GM12878 (cell line): ENCODE measurements around the gene HAGHL. TPM values are rescaled to one million over a fixed set of nuclear protein-coding genes. Genes with fewer than 3 reads are reported as not detected.

Experiments
- ATAC-seq: fragments of 200-7000 bp; cut with Tn5 transposase; 3 replicates; pipeline ENCODE4 v1.9.1; 2020; ENCODE audit warnings: mild to moderate bottlenecking, moderate library complexity
- BruUV-seq: library from RNA; stranded (reverse); fragments of 400-500 nt; replicated peaks from 2 replicates; lab custom pipeline; 2021; lab: Mats Ljungman, UMichigan
- CTCF ChIA-PET: fragments of 300-600 bp; sonication (Branson Sonifier 250); formaldehyde crosslinking; extraction: SDS; loops from one replicate; lab custom pipeline; 2021; ENCODE audit warnings: inconsistent platforms; lab: Yijun Ruan, JAX
- POLR2A ChIA-PET: fragments of 350-600 bp; formaldehyde crosslinking; extraction: SDS; loops from one replicate; lab custom pipeline; 2021; ENCODE audit warnings: inconsistent platforms; lab: Charles Lee
- RAD21 ChIA-PET: fragments of 300-600 bp; sonication (Branson Sonifier 250); formaldehyde crosslinking; loops from one replicate; lab custom pipeline; 2023; ENCODE audit warnings: antibody characterized with exemption; ENCODE audit not compliant: unreplicated experiment; lab: Charles Lee
- SMC1A ChIA-PET: fragments of 300-600 bp; sonication (Branson Sonifier 250); formaldehyde crosslinking; loops from one replicate; lab custom pipeline; 2023; ENCODE audit not compliant: unreplicated experiment, uncharacterized antibody; lab: Charles Lee
- DNase-seq: peaks from one replicate; pipeline ENCODE4 v3.0.0-alpha.2; 2011; ENCODE audit warnings: low read depth, low spot score
- FAIRE-seq: peaks from 3 replicates; lab custom pipeline; 2011; peaks lifted over from hg19 to GRCh38; lab: Jason Lieb, UNC
- H2AFZ ChIP-seq: 2 replicates; pipeline ENCODE4 v1.6.0; 2011; ENCODE audit warnings: low read depth, low read length, control low read depth; ENCODE audit not compliant: control insufficient read depth
- H3K27ac ChIP-seq: 2 replicates; pipeline ENCODE4 v1.5.1; 2011; ENCODE audit warnings: control low read depth; ENCODE audit not compliant: control insufficient read depth, insufficient read depth
- H3K27me3 ChIP-seq, 2 experiments: replicated peaks in 1 of 2; 2 replicates each; pipeline versions ENCODE4 v1.6.0 to v1.6.1; 2011; ENCODE audit warnings: low read length in 1 of 2; ENCODE audit not compliant: control insufficient read depth in 2 of 2, insufficient read depth in 2 of 2
- H3K36me3 ChIP-seq, 2 experiments: 2 replicates each; pipeline ENCODE4 v1.5.1; 2011; ENCODE audit warnings: low read length in 1 of 2; ENCODE audit not compliant: control insufficient read depth in 2 of 2, insufficient read depth in 2 of 2
- H3K4me1 ChIP-seq: 2 replicates; pipeline ENCODE4 v1.6.1; 2011; ENCODE audit warnings: mild to moderate bottlenecking, low read length, moderate library complexity, mixed read lengths; ENCODE audit not compliant: control insufficient read depth, insufficient read depth
- H3K4me2 ChIP-seq: 2 replicates; pipeline ENCODE4 v1.6.0; 2011; ENCODE audit warnings: control low read depth; ENCODE audit not compliant: control insufficient read depth, insufficient read depth
- H3K4me3 ChIP-seq: fragments of 200-600 bp; sonication (generic); 2 replicates; pipeline ENCODE4 v1.5.1; 2016
- H3K79me2 ChIP-seq: 2 replicates; pipeline ENCODE4 v1.6.0; 2011; ENCODE audit warnings: low read length; ENCODE audit not compliant: control insufficient read depth, insufficient read depth
- H3K9ac ChIP-seq: 2 replicates; pipeline ENCODE4 v1.8.0; 2011; ENCODE audit warnings: low read length, control low read depth, mixed read lengths; ENCODE audit not compliant: control insufficient read depth, insufficient read depth
- H3K9me3 ChIP-seq: replicated peaks from 3 replicates; pipeline ENCODE4 v1.5.1; 2011; ENCODE audit warnings: mild to moderate bottlenecking, low read length; ENCODE audit not compliant: control insufficient read depth, insufficient read depth
- H4K20me1 ChIP-seq: 2 replicates; pipeline ENCODE4 v1.6.0; 2011; ENCODE audit not compliant: control insufficient read depth, insufficient read depth
- CBFB ChIP-seq: IDR thresholded peaks from 2 replicates; pipeline ENCODE4 v1.6.1; 2016; ENCODE audit warnings: antibody characterized with exemption, low read depth
- CBX5 ChIP-seq: sonication (generic); IDR thresholded peaks from 2 replicates; pipeline ENCODE4 v1.6.1; 2016; ENCODE audit warnings: low read depth, moderate library complexity, mild to moderate bottlenecking, inconsistent platforms
- EP300 ChIP-seq, 2 experiments: fragments of 150-350 bp in 1 of 2; IDR thresholded peaks; 2 replicates each; pipeline ENCODE4 v1.6.1; 2011 to 2012; ENCODE audit warnings: low read depth in 2 of 2, low read length in 2 of 2, borderline replicate concordance in 1 of 2, improper control_type of control experiment in 1 of 2, inconsistent platforms in 1 of 2; ENCODE audit not compliant: control insufficient read depth in 1 of 2
- GABPA ChIP-seq: IDR thresholded peaks from 2 replicates; pipeline ENCODE4 v1.6.1; 2014; ENCODE audit warnings: antibody characterized with exemption, low read depth, mild to moderate bottlenecking, inconsistent platforms
- IRF4 ChIP-seq: IDR thresholded peaks from 2 replicates; pipeline ENCODE4 v1.6.1; 2011; ENCODE audit warnings: low read depth, low read length
- KLF5 ChIP-seq: fragments of 450-650 bp; IDR thresholded peaks from 2 replicates; pipeline ENCODE4 v1.6.1; 2014; ENCODE audit warnings: mild to moderate bottlenecking; ENCODE audit not compliant: partially characterized antibody
- NBN ChIP-seq: fragments of 450-650 bp; IDR thresholded peaks from 2 replicates; pipeline ENCODE4 v1.6.1; 2016
- SIN3A ChIP-seq: IDR thresholded peaks from 2 replicates; pipeline ENCODE4 v1.6.1; 2012; ENCODE audit warnings: low read depth, low read length, improper control_type of control experiment
- SMARCA5 ChIP-seq: fragments of 450-650 bp; IDR thresholded peaks from 2 replicates; pipeline ENCODE4 v1.6.1; 2017; ENCODE audit warnings: mild to moderate bottlenecking
- ZNF217 ChIP-seq: fragments of 450-650 bp; IDR thresholded peaks from 2 replicates; pipeline ENCODE4 v1.6.1; 2017; ENCODE audit warnings: antibody characterized with exemption, mild to moderate bottlenecking
- WGBS: methylation state at CpG from one replicate; pipeline ENCODE4 v1.1.6; 2016; ENCODE audit warnings: low lambda C conversion rate; ENCODE audit not compliant: insufficient replicate concordance, insufficient coverage; ENCODE audit errors: missing lambda C conversion rate; 5-methylcytosine and 5-hydroxymethylcytosine counted together
- in situ Hi-C: fragments of 300-500 bp; cut with MboI; formaldehyde crosslinking; loops from 9 replicates; pipeline ENCODE4 v1.14.3; 2018; ENCODE audit warnings: mixed read lengths
- intact Hi-C: fragments of 100-400 bp; cut with micrococcal nuclease; formaldehyde crosslinking; loops from one replicate; pipeline ENCODE4 v1.14.2; 2022; ENCODE audit not compliant: unreplicated experiment
- polyA plus RNA-seq, 11 experiments: library from polyadenylated mRNA; depleted of rRNA in 4 of 11; unstranded in 6 of 11; stranded (reverse) in 5 of 11; fragments of >200 nt; fragmentation: Nextera tagmentation in 4 of 11; fragmentation: Illumina TruSeq in 1 of 11; extraction: Ambion mirVana in 4 of 11; extraction: Trizol in 1 of 11; gene quantifications; 1 replicate in 1 of 11; 2 replicates in 10 of 11; pipeline versions ENCODE4 v1.2.1 to v1.2.3, GENCODE V29; 2011 to 2016; ENCODE audit warnings: inconsistent platforms in 2 of 11, missing spikeins in 2 of 11, low read depth in 1 of 11
- total RNA-seq, 4 experiments: library from RNA; depleted of rRNA in 3 of 4; stranded (reverse); fragments of >200 nt in 3 of 4; fragmentation: Illumina TruSeq in 1 of 4; extraction: Trizol in 1 of 4; gene quantifications; 2 replicates each; pipeline versions ENCODE4 v1.2.1 to v1.2.3, GENCODE V29; 2013 to 2021
- TF ChIP-seq, protein P1 (sequence below): fragments of 450-650 bp; IDR thresholded peaks from 2 replicates; pipeline ENCODE4 v1.6.1; 2017; ENCODE audit warnings: borderline replicate concordance
- TF ChIP-seq, protein P2 (sequence below): fragments of 450-650 bp; IDR thresholded peaks from 2 replicates; pipeline ENCODE4 v1.6.1; 2016; ENCODE audit warnings: mild to moderate bottlenecking, moderate library complexity, borderline replicate concordance
- TF ChIP-seq, protein P3 (sequence below): fragments of 450-650 bp; formaldehyde crosslinking; IDR thresholded peaks from 2 replicates; pipeline ENCODE4 v1.4.0; 2022; ENCODE audit warnings: mild to moderate bottlenecking, moderate library complexity

HAGHL gene
- total and polyA plus RNA-seq, 10 of the 15 experiments (the other 5 are each of a cell fraction or from before 2014, with no cell fraction given) = 0.23 to 44.6 (median 16.4) TPM

DNA sequence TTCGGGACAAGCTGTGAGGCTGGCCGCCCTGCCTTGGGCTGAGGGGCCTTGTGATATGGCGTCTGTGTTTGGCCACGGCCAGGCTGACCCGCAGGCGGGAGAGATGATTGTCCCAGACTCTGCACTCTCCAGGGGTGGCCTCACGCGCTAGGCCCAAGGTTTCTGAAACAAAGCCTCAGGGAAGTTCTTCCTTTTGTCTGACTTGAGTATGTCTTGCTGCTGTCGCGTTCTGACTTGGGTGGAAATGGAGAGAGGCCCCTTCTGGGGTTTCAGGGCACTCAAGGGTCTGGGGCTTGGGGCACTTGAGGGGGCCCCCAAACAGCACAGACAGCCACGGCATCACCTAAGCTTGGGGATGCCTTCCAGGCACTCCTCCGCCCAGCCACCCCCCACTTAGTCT lies 15.8 kb upstream of the HAGHL start (continued):
- TF ChIP-seq, protein P1, sequence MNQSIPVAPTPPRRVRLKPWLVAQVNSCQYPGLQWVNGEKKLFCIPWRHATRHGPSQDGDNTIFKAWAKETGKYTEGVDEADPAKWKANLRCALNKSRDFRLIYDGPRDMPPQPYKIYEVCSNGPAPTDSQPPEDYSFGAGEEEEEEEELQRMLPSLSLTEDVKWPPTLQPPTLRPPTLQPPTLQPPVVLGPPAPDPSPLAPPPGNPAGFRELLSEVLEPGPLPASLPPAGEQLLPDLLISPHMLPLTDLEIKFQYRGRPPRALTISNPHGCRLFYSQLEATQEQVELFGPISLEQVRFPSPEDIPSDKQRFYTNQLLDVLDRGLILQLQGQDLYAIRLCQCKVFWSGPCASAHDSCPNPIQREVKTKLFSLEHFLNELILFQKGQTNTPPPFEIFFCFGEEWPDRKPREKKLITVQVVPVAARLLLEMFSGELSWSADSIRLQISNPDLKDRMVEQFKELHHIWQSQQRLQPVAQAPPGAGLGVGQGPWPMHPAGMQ = no peak
- no peak for TF ChIP-seq GABPA
- TF ChIP-seq IRF4 = no peak

- BruUV-seq = no TSS peak
- in situ Hi-C loops = loop anchor here (5.0 kb wide), 1 partner anchor 76 kb away; the partner anchor contains the start of genes CHTF18 and RPUSD1
- H3K4me3 ChIP-seq = no peak overlapping the region
- ChIA-PET CTCF (interaction anchor here (0.5 to 2.2 kb wide), 19 partner anchors 8 to 392 kb away, joined by 3 to 32 read pairs (median 4); partner anchors contain the start of genes CCDC78, CHTF18, CIAO3 and HAGHL), RAD21 (interaction anchor here (0.6 to 1.5 kb wide), 7 partner anchors 13 to 1158 kb away, joined by 3 to 10 read pairs (median 3); partner anchors contain the start of genes CHTF18 and RPUSD1), POLR2A (no interaction called here), SMC1A (interaction anchor here (0.7 to 2.1 kb wide), 7 partner anchors 9 to 392 kb away, joined by 3 to 12 read pairs (median 3); partner anchors contain the start of genes ANTKMT, CCDC78, CHTF18 and RPUSD1)
- no peak for DNase-seq
- ATAC-seq = peak; percentile 88
- intact Hi-C loops = loop anchor here (1.0 to 2.0 kb wide), 2 partner anchors 74 to 391 kb away; no protein-coding TSS in a partner anchor
- H3K27ac ChIP-seq = no peak overlapping the region
- peak; percentile 95 for FAIRE-seq
- H2AFZ ChIP-seq = no peak overlapping the region
- no peak overlapping the region for H3K9ac ChIP-seq
- H3K4me1 ChIP-seq = no peaks in the 10 kb centered on the region
- no peaks in the 10 kb centered on the region for H3K36me3 ChIP-seq
- no peaks in the 10 kb centered on the region for H3K9me3 ChIP-seq
- no peaks in the 10 kb centered on the region; a peak in 2 of 4 replicates for H3K27me3 ChIP-seq
- no peak overlapping the region for H3K4me2 ChIP-seq
- WGBS = 8% methylated on average over 25 of the region's 25 CpGs
- H3K79me2 ChIP-seq = no peaks in the 10 kb centered on the region
- 0 out of 2 replicates have a peak, but pooled peaks cover 2% of the 10 kb centered on the region for H4K20me1 ChIP-seq
- TF ChIP-seq NBN = no peak
- no peak for TF ChIP-seq SIN3A
- TF ChIP-seq, protein P2, sequence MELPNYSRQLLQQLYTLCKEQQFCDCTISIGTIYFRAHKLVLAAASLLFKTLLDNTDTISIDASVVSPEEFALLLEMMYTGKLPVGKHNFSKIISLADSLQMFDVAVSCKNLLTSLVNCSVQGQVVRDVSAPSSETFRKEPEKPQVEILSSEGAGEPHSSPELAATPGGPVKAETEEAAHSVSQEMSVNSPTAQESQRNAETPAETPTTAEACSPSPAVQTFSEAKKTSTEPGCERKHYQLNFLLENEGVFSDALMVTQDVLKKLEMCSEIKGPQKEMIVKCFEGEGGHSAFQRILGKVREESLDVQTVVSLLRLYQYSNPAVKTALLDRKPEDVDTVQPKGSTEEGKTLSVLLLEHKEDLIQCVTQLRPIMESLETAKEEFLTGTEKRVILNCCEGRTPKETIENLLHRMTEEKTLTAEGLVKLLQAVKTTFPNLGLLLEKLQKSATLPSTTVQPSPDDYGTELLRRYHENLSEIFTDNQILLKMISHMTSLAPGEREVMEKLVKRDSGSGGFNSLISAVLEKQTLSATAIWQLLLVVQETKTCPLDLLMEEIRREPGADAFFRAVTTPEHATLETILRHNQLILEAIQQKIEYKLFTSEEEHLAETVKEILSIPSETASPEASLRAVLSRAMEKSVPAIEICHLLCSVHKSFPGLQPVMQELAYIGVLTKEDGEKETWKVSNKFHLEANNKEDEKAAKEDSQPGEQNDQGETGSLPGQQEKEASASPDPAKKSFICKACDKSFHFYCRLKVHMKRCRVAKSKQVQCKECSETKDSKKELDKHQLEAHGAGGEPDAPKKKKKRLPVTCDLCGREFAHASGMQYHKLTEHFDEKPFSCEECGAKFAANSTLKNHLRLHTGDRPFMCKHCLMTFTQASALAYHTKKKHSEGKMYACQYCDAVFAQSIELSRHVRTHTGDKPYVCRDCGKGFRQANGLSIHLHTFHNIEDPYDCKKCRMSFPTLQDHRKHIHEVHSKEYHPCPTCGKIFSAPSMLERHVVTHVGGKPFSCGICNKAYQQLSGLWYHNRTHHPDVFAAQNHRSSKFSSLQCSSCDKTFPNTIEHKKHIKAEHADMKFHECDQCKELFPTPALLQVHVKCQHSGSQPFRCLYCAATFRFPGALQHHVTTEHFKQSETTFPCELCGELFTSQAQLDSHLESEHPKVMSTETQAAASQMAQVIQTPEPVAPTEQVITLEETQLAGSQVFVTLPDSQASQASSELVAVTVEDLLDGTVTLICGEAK = no peak
- TF ChIP-seq SMARCA5 = no peak
- TF ChIP-seq, protein P3, sequence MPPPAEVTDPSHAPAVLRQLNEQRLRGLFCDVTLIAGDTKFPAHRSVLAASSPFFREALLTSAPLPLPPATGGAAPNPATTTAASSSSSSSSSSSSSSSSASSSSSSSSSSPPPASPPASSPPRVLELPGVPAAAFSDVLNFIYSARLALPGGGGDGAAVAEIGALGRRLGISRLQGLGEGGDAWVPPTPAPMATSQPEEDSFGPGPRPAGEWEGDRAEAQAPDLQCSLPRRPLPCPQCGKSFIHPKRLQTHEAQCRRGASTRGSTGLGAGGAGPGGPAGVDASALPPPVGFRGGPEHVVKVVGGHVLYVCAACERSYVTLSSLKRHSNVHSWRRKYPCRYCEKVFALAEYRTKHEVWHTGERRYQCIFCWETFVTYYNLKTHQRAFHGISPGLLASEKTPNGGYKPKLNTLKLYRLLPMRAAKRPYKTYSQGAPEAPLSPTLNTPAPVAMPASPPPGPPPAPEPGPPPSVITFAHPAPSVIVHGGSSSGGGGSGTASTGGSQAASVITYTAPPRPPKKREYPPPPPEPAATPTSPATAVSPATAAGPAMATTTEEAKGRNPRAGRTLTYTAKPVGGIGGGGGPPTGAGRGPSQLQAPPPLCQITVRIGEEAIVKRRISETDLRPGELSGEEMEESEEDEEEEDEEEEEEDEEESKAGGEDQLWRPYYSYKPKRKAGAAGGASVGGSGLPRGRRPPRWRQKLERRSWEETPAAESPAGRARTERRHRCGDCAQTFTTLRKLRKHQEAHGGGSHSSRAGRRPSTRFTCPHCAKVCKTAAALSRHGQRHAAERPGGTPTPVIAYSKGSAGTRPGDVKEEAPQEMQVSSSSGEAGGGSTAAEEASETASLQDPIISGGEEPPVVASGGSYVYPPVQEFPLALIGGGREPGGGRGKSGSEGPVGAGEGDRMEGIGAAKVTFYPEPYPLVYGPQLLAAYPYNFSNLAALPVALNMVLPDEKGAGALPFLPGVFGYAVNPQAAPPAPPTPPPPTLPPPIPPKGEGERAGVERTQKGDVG = no peak
- TF ChIP-seq ZNF217 = no peak
- TF ChIP-seq CBFB = no peak
- TF ChIP-seq KLF5 = no peak
- TF ChIP-seq EP300 (IDR thresholded peaks at IDR 0.05; ENCODE audit: borderline replicate concordance in 1 of 2, control insufficient read depth in 1 of 2, low read depth in 2 of 2, low read length in 2 of 2) = no peak
- TF ChIP-seq CBX5 = no peak
Observed at GRCh38 chr16:711548-712320, 15.2 kb upstream of the HAGHL start.
